ENCODE data around the gene DYNLT1.
"Not testable (repeated sequence)": the region's sequence is repeated elsewhere in the genome, so short reads cannot be mapped to it uniquely, and the experiment has no call there.

Gene DYNLT1

DNA sequence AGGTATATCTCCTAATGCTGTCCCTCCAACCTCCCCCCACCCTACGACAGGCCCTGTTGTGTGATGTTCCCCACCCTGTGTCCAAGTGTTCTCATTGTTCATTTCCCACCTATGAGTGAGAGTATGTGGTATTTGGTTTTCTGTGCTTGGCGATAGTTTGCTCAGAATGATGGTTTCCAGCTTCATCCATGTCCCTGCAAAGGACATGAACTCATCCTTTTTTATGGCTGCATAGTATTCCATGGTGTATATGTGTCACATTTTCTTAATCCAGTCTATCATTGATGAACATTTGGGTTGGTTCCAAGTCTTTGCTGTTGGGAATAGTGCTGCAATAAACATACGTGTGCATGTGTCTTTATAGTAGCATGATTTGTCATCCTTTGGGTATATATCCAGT is 29.9 kb downstream of the DYNLT1 start:
- peaks cover 47% of the 10 kb centered on the region for H3K36me3 ChIP-seq (ENCODE audit: insufficient read depth, low read length)
- WGBS: 98% methylated on average over 3 of the region's 3 CpGs

DNA sequence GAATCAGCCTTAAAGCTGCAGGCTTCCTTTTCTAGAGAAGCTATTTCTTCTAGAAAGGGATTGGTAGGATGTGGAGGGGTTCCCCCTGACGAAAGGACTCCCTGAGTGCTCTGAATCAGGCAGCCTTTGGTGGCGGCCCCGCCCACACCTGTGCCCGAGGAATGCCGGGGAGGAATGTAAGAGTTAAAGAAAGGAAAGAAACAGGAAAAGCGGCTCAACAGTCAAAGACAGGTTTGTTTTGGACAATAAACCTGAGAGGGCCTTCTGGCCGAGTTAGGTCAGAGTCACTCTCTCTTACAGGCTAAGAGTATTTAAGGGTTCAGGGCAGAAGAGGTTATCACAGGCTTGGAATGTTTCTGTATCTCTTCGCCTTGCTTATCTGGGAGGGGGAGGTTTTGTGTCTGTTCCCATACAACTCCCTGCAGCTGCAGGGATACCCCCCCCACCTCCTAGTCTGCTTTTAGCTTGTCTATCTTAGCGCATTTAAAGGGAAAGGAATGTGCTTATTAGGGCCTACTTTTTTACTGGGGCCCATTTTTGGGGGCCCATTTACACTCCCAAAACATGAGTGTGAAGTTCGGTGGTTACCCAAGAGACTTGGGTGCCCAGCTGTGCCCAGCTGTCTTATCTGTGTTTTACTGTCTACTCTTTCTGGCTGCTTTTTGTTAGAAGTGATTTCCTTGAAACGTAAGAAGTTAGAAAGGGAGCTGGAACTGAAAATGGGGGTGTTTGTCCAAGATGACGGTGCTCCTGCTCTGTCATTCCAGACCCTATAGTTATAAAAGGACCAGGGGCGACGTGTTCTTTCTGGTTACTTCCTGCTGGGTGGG is 32.8 kb downstream of the DYNLT1 start:
- Histone ChIP-seq H3K27ac (ENCODE audit: low read depth, low read length) (peak overlapping the region; percentile 85), H3K9me3 (ENCODE audit: insufficient read depth, low read depth, low read length) (no peaks in the 10 kb centered on the region), H3K27me3 (ENCODE audit: insufficient read depth, low read length) (no peaks in the 10 kb centered on the region), H3K4me1 (ENCODE audit: insufficient read depth, low read length) (peaks cover 22% of the 10 kb centered on the region), H3K36me3 (ENCODE audit: insufficient read depth, low read length) (peaks cover 69% of the 10 kb centered on the region), H3K4me3 (ENCODE audit: low read length) (peak overlapping the region; percentile 34), H3K9ac (ENCODE audit: low read depth, low read length) (peak overlapping the region; percentile 54)
- 49% methylated on average over 13 of the region's 14 CpGs for WGBS

More for the DNA sequence above, 29.9 kb downstream of the DYNLT1 start:
- peaks cover 22% of the 10 kb centered on the region for H3K4me1 ChIP-seq (ENCODE audit: insufficient read depth, low read length)
- H3K27me3 ChIP-seq (ENCODE audit: insufficient read depth, low read length); H3K27ac ChIP-seq (ENCODE audit: low read depth, low read length); H3K4me3 ChIP-seq (ENCODE audit: low read length); H3K9ac ChIP-seq (ENCODE audit: low read depth, low read length); H3K9me3 ChIP-seq (ENCODE audit: insufficient read depth, low read depth, low read length): not testable (repeated sequence)

DNA sequence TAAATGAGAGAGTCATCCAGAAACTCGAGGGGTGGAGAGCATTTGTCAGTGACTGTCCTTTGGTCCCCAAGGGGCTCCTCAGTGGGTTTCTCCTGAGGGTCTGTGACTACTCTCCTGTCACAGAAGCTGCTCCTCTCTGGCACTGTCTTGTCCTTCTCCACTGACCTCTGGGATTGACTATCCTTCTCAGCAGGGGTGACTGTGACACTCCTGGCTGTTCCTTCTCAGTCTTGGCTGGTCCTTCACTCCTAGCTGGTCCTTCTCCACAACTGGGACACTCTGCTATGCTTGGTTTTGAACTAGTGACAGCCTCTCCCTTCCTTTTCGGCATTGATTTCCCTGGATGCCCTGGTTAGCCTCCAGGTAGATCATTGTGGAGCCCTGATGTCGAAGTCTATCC is 33.5 kb downstream of the DYNLT1 start:
- peak overlapping the region; percentile 85 for H3K27ac ChIP-seq (ENCODE audit: low read depth, low read length)
- no peaks in the 10 kb centered on the region for H3K27me3 ChIP-seq (ENCODE audit: insufficient read depth, low read length)
- peaks cover 75% of the 10 kb centered on the region for H3K36me3 ChIP-seq (ENCODE audit: insufficient read depth, low read length)
- no peak overlapping the region for H3K4me3 ChIP-seq (ENCODE audit: low read length)
- no peaks in the 10 kb centered on the region for H3K9me3 ChIP-seq (ENCODE audit: insufficient read depth, low read depth, low read length)
- peak overlapping the region; percentile 54 for H3K9ac ChIP-seq (ENCODE audit: low read depth, low read length)
- WGBS: 90% methylated on average over 3 of the region's 3 CpGs
- peaks cover 22% of the 10 kb centered on the region for H3K4me1 ChIP-seq (ENCODE audit: insufficient read depth, low read length)

DNA sequence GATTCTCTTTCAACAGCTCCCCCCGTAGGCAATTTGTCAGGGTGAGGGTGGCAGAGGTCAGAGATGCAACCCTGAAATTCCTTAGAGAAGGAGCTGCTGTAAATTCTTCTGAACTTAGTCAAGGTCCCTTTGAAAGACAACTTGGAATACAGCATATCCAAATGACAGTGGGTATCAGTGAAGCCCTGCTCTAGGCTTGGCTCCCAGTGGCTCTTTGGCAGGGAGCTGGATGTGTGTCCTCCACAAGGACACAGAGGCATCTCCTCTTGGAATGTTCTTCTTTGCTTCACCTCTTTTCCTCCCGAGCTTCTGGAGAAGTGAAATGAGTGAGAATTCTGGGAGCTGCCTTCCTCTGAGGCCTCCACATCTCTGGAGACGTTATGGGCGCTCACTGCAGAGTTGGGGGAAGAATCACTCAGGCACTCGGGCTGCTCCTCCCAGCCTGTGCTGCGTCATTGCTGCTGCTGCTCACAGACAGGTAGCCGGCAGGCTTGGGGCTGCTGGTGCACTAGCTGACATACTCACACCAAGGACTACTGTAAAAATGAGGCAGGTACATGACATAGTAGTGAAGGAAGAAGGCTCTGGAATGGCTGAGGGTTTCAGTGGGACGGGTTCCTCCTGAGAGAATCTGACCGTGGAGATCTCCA is 34.1 kb downstream of the DYNLT1 start:
- no peaks in the 10 kb centered on the region for H3K27me3 ChIP-seq (ENCODE audit: insufficient read depth, low read length)
- peaks cover 22% of the 10 kb centered on the region for H3K4me1 ChIP-seq (ENCODE audit: insufficient read depth, low read length)
- WGBS: 84% methylated on average over 9 of the region's 9 CpGs
- peaks cover 80% of the 10 kb centered on the region for H3K36me3 ChIP-seq (ENCODE audit: insufficient read depth, low read length)
- no peak overlapping the region for H3K4me3 ChIP-seq (ENCODE audit: low read length)
- H3K27ac ChIP-seq (ENCODE audit: low read depth, low read length): peak overlapping the region; percentile 85
- no peak overlapping the region for H3K9ac ChIP-seq (ENCODE audit: low read depth, low read length)
- no peaks in the 10 kb centered on the region for H3K9me3 ChIP-seq (ENCODE audit: insufficient read depth, low read depth, low read length)

DNA sequence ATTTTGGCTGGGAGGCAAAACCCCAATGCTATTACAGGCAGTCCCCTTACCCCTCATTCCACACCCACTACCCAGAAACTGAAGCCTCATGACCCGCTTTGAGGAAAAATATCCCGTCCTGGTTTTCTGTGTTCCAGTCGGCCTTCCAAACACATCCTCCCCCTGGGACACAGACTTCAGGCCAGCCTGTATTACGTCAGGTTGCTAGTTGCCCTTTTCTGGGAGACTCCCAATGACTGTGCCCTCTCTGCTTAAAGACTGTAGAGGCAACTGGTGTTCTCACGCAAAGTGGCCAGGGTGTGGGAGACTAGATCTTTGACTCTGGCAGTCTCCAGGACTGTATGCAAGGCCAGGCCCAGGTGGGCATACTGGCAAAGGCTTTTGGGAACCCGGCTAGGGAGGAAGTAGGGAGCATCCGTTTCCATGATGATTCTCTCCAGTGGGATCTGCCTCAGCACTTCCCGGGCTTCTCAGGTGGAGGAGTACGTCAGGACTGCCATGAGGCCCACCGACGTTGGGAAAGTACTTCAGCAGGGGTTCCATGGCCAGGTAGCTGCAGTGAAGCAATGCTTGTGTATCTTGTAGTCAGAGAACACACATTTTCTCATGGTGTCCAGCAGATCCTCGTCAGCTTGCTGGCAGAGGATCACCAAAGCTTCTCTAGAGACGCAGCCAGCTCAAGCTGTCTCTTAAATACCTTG is 34.9 kb downstream of the DYNLT1 start:
- H3K4me1 ChIP-seq (ENCODE audit: insufficient read depth, low read length): peaks cover 22% of the 10 kb centered on the region
- H3K9ac ChIP-seq (ENCODE audit: low read depth, low read length): no peak overlapping the region
- WGBS: 94% methylated on average over 13 of the region's 13 CpGs
- peaks cover 75% of the 10 kb centered on the region for H3K36me3 ChIP-seq (ENCODE audit: insufficient read depth, low read length)
- H3K27me3 ChIP-seq (ENCODE audit: insufficient read depth, low read length): no peaks in the 10 kb centered on the region
- H3K4me3 ChIP-seq (ENCODE audit: low read length): no peak overlapping the region
- no peak overlapping the region for H3K27ac ChIP-seq (ENCODE audit: low read depth, low read length)
- no peaks in the 10 kb centered on the region for H3K9me3 ChIP-seq (ENCODE audit: insufficient read depth, low read depth, low read length)

DNA sequence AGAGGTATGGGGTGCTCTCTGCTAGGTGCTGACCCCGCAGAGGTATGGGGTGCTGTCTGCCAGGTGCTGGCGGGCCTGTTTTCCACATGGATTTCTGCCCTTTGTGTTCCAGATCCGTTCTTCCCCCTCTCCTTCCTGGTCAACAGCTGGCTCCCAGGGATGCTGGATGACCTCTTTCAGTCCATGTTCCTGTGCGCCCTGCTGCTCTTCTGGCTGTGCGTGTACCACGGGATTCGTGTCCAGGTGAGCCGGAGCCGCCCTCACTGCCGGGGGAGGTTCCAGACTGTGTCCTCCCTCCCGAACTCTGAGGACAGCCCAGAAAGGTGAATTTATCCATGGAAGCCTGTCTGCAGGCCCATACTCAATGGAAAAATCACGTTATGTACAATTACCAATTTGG is 36.3 kb downstream of the DYNLT1 start:
- no peak overlapping the region for H3K27ac ChIP-seq (ENCODE audit: low read depth, low read length)
- WGBS: 94% methylated on average over 12 of the region's 12 CpGs
- H3K4me1 ChIP-seq (ENCODE audit: insufficient read depth, low read length): peaks cover 22% of the 10 kb centered on the region
- H3K27me3 ChIP-seq (ENCODE audit: insufficient read depth, low read length): no peaks in the 10 kb centered on the region
- H3K9ac ChIP-seq (ENCODE audit: low read depth, low read length): no peak overlapping the region
- peaks cover 64% of the 10 kb centered on the region for H3K36me3 ChIP-seq (ENCODE audit: insufficient read depth, low read length)
- no peak overlapping the region for H3K4me3 ChIP-seq (ENCODE audit: low read length)
- H3K9me3 ChIP-seq (ENCODE audit: insufficient read depth, low read depth, low read length): no peaks in the 10 kb centered on the region

DNA sequence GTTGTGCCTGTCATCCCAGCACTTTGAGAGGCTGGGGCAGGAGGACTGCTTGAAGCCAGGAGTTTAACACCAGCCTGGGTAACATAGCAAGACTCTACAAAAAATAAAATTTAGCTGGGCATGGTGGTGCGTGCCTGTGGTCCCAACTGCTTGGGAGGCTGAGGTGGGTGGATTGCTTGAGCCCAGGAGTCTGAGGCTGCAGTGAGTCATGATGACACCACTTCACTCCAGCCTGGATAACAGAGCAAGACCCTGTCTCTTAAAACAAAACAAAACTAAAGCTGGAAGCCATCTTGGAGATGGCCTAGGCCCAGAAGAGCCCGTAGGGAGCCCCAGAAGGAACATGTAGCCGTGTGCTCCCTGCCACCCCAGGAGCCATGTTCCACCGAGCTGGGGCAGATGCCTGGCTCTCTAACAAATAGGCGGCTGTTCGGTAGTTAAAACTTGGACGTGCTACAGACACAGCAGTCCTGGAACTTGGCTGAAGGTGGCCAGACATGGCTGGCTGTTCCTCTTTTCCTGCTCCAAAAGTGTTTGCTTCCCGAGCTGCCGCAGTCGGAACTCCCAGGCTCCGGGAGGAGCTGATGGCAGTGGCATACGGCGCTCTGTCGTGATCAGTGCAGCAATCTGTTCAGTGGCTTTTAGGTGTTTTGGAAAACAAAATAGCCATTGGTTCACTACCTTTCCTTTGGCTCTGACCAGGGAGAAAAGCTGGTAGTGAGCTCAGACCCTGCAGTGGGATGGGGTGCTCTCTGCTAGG is 37.0 kb downstream of the DYNLT1 start:
- Histone ChIP-seq H3K36me3 (ENCODE audit: insufficient read depth, low read length) (peaks cover 59% of the 10 kb centered on the region), H3K4me3 (ENCODE audit: low read length) (no peak overlapping the region)
- WGBS: 96% methylated on average over 14 of the region's 14 CpGs

DNA sequence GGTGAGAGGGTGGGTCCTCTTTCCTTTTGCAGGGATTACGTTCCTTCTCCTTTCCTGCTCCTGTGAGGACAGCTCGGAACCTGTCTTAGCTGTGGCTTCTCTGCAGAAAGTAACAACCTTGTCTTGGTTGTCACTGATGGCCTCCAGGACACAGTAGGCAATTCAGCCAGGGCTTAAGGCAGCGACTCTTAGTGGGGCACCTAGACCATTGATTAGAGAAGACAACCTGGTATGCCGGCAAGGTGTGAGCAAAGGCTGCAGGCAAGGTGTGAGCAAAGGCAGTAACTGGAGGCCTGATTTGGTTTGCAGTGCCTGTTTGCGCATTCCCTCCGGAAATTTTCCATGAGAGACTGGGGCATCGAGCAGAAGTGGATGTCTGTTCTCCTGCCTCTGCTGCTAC is 37.6 kb downstream of the DYNLT1 start:
- H3K9me3 ChIP-seq (ENCODE audit: insufficient read depth, low read depth, low read length): no peaks in the 10 kb centered on the region
- no peak overlapping the region for H3K9ac ChIP-seq (ENCODE audit: low read depth, low read length)
- no peaks in the 10 kb centered on the region for H3K27me3 ChIP-seq (ENCODE audit: insufficient read depth, low read length)
- no peak overlapping the region for H3K27ac ChIP-seq (ENCODE audit: low read depth, low read length)
- H3K36me3 ChIP-seq (ENCODE audit: insufficient read depth, low read length): peaks cover 63% of the 10 kb centered on the region
- H3K4me3 ChIP-seq (ENCODE audit: low read length): no peak overlapping the region
- peaks cover 13% of the 10 kb centered on the region for H3K4me1 ChIP-seq (ENCODE audit: insufficient read depth, low read length)
- 90% methylated on average over 7 of the region's 7 CpGs for WGBS

More for the DNA sequence above, 37.0 kb downstream of the DYNLT1 start:
- Histone ChIP-seq H3K9ac (ENCODE audit: low read depth, low read length) (no peak overlapping the region), H3K27me3 (ENCODE audit: insufficient read depth, low read length) (no peaks in the 10 kb centered on the region), H3K9me3 (ENCODE audit: insufficient read depth, low read depth, low read length) (no peaks in the 10 kb centered on the region), H3K27ac (ENCODE audit: low read depth, low read length) (no peak overlapping the region), H3K4me1 (ENCODE audit: insufficient read depth, low read length) (peaks cover 20% of the 10 kb centered on the region)

DNA sequence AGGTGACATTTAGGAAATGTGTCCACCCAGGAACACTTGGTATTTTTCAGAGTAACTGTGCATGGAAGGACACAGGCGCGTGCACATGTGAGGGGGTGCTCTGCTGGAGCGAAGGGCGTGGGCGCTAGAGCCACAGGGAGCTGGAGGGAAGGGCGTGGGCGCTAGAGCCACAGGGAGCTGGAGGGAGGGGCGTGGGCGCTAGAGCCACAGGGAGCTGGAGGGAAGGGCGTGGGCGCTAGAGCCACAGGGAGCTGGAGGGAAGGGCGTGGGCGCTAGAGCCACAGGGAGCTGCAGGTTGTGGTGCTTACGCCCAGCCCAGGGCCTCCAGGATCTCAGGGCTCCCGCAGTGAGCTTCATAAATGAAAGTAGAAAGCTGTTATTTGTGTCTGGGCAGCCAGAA is 38.5 kb downstream of the DYNLT1 start:
- not testable (repeated sequence) for H3K4me1 ChIP-seq (ENCODE audit: insufficient read depth, low read length); H3K27me3 ChIP-seq (ENCODE audit: insufficient read depth, low read length); H3K9me3 ChIP-seq (ENCODE audit: insufficient read depth, low read depth, low read length); H3K4me3 ChIP-seq (ENCODE audit: low read length); H3K9ac ChIP-seq (ENCODE audit: low read depth, low read length); H3K27ac ChIP-seq (ENCODE audit: low read depth, low read length)
- peaks cover 60% of the 10 kb centered on the region for H3K36me3 ChIP-seq (ENCODE audit: insufficient read depth, low read length)
- WGBS: 93% methylated on average over 15 of the region's 15 CpGs

DNA sequence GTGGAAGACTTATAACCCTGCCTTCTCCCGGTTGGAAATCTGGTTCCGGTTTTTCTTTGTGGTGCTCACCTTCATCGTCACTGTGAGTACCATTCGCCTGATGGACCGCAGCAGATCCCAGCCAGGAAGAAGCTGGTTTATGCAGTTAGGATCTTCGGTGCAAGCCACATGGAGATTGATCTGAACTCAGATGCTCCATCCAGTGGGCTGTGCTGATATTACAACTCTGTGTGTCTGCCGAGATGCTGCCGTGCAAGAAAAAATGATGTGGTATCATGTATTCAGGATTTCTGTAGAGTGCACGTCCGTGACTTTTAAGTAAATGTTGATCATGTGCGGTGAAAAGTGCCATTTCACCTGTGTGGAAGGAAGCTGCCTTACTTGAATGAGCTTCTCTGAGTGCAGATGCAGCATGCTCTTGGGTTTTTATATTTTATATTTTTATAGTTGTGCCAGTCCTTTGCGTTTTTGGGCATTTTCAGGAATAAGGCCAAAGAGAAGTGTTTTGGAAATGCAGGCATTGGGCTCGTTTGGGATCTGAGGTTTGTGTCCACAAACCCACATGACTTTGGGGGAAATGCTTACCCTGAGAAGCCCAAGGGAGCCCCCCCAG is 39.2 kb downstream of the DYNLT1 start:
- no peaks in the 10 kb centered on the region for H3K9me3 ChIP-seq (ENCODE audit: insufficient read depth, low read depth, low read length)
- H3K4me1 ChIP-seq (ENCODE audit: insufficient read depth, low read length): no peaks in the 10 kb centered on the region
- no peaks in the 10 kb centered on the region for H3K27me3 ChIP-seq (ENCODE audit: insufficient read depth, low read length)
- H3K27ac ChIP-seq (ENCODE audit: low read depth, low read length): no peak overlapping the region
- peaks cover 57% of the 10 kb centered on the region for H3K36me3 ChIP-seq (ENCODE audit: insufficient read depth, low read length)
- 76% methylated on average over 13 of the region's 13 CpGs for WGBS
- no peak overlapping the region for H3K9ac ChIP-seq (ENCODE audit: low read depth, low read length)
- no peak overlapping the region for H3K4me3 ChIP-seq (ENCODE audit: low read length)
